ENCODE results near the gene PCK1.

PCK1 gene

GRCh38 chr20:57561356-57562279 lies 708 bp downstream of the PCK1 start:
- no peak for ATAC-seq

DNA sequence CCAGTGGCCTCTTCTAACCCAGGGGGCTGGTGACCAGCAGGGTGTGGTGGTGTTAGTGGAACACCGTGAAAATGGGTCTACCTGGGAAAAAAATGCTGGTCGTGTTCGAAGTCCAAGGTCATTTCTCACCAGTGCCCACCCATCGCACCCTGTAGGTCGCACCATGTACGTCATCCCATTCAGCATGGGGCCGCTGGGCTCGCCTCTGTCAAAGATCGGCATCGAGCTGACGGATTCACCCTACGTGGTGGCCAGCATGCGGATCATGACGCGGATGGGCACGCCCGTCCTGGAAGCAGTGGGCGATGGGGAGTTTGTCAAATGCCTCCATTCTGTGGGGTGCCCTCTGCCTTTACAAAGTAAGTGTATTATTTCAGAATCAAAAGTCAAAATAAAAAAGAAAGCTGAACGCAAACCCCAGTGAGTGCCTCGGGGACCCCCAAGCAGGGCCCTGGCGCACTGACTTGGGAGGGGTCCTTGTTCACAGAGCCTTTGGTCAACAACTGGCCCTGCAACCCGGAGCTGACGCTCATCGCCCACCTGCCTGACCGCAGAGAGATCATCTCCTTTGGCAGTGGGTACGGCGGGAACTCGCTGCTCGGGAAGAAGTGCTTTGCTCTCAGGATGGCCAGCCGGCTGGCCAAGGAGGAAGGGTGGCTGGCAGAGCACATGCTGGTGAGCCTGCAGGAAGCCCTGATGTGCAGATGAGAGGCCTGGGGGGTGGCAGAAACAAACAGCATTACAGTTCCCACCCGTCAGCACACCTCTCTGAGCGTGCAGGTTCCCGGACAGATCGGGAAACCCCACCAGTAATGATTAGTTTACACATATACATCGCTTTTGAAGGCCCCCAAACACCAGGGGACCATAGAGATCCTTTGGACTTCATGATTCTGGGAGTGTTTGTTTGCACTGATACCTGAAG lies 1.9 kb downstream of the PCK1 start:
- ATAC-seq, result no peak

DNA sequence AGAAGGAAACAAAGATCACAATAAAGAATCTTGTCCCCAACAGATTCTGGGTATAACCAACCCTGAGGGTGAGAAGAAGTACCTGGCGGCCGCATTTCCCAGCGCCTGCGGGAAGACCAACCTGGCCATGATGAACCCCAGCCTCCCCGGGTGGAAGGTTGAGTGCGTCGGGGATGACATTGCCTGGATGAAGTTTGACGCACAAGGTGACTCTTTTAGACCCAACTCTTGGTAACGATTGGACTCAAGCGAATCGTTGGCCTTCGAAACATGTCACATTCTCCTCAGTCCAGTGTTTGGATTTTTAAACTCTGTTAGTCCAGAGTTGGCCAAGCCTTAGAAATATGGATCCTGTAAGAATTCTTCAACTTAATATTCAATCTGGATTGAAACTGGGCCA lies 2.6 kb downstream of the PCK1 start:
- no peak for ATAC-seq

DNA sequence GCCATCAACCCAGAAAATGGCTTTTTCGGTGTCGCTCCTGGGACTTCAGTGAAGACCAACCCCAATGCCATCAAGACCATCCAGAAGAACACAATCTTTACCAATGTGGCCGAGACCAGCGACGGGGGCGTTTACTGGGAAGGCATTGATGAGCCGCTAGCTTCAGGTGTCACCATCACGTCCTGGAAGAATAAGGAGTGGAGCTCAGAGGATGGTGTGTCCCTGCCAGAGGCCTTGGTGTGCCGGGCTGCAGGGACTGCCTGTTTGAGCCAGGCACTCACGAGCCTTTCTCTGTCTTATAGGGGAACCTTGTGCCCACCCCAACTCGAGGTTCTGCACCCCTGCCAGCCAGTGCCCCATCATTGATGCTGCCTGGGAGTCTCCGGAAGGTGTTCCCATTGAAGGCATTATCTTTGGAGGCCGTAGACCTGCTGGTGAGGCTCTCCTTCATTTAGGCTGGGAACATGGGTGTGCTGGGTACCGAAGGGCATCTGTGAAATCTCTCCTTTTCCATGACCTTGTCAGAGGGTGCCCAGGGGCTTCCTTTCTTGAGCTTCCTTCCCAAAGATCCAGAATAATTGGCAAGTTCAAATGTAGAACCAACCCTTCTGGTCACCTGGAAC lies 3.4 kb downstream of the PCK1 start:
- no peak for ATAC-seq

DNA sequence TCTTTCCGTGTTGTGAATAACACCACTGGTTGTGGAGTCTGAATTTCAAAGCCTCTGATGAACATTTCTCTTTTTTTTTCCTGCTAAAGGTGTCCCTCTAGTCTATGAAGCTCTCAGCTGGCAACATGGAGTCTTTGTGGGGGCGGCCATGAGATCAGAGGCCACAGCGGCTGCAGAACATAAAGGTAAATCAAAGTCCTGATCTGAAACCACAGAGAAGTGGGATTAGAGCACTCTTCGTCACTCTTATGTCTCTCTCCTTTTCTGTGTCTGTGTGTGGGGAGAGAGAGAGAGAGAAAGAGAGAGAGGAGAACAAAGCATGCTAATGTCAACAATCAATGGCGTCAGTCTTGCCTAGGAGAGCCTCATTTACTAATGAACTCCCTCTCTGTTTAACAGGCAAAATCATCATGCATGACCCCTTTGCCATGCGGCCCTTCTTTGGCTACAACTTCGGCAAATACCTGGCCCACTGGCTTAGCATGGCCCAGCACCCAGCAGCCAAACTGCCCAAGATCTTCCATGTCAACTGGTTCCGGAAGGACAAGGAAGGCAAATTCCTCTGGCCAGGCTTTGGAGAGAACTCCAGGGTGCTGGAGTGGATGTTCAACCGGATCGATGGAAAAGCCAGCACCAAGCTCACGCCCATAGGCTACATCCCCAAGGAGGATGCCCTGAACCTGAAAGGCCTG lies 4.2 kb downstream of the PCK1 start:
- no peak for ATAC-seq

- no peak for ATAC-seq
These were observed 5.5 kb downstream of the PCK1 start for GRCh38 chr20:57566399-57566798.

DNA sequence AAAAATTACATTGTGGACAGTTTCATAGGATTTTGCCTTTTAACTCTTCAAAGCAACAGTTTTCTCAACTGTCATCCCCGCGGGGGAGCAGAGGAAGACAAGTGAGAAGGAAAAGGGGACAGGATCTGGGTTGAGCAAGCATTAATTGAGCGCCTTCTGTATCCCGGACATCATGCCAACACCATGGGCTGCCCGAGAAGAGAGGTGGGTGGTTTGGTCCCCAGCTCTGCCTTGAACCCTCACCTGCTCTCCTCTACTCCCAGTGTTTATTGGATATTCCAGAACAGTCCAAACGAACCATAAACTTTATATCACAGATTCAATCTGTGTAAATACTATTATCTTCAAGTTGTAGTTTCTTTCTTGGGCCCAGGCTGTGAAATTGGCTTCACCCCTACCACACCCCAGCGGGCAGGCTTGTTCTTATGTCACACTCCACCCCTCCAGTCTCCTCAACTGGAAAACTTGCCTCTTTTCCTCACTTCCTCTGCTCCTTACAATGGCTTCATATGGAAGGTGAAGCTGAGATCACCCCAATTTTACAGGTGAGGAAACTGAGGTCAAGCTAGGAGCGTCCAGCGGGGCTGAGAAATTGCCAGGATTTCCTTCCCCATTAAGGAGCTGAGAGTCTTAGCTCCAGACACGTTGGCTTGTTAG lies 6.0 kb downstream of the PCK1 start:
- no peak for ATAC-seq

DNA sequence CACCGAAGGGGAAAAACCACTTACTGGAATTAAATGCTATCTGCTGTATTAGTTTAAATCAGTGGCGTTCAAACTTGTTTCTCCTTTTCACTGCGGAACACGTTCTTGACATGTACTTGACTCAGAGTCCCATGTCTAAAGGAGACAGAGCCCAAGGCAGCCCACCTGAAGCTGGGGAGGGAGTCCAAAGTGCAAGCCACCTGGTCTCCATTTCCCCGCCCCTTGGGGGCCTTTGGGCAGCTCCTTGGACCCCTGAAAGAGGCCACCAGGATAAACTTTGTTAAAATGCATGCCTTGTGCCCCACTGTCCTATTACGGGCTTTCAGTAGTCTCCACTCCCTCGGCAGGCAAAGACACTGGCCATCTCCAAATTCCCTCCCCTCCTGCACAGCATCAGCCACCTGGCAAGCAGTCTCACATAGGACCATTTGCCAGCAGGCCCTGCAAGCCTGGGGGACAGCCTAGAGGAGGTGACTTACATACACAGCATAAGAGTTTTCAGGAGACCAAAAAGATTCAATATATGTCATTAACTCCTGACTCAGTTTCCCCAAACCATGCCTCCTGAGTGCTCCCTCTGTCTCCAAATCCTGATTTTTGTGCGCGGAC lies 6.7 kb downstream of the PCK1 start:
- ATAC-seq, result no peak

GRCh38 chr20:57568088-57568896 lies 7.4 kb downstream of the PCK1 start:
- ATAC-seq, result no peak

- no peak for ATAC-seq
These were observed 8.1 kb downstream of the PCK1 start for GRCh38 chr20:57568960-57569359.

GRCh38 chr20:57570145-57570850 lies 9.4 kb downstream of the PCK1 start:
- ATAC-seq, result no peak

DNA sequence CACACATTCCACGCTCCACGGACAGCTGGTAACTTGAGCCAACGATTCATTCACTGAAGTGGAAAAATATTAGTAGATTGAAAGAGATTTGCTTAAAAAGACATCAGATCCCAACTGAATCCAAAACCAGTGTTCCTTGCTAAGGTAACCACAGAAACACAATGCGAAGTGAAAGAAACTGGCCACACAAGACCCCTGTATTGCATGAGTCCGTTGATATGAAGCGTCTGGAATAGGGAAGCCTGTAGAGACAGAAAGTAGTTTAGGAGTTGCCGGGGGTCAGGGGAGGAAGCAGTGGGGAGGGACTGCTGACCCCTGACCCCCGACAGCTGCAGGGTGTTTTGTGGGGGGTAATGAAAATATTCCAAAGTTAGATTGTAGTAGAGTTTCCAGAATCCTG lies 10.0 kb downstream of the PCK1 start:
- ATAC-seq, result no peak

GRCh38 chr20:57571782-57572416 lies 11.0 kb downstream of the PCK1 start:
- no peak for ATAC-seq

DNA sequence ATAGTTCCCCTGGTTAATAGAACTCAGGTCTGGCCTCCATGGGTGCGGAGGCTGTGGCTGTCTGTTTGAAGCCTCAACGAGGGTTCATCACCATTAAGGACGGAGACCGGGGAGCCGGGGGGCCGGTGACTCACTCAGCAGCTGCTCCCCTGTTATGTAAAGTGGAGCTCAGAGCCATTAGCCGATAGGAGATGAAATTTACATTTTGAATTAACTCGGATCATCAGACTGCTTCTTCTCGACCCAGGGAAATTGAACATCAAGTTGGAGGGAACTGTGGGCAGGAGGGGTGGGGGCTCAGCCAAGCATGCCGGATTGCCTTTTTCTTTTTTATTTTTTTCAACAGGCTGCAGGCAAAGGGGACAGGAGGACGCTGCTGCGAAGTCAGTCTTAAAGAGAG lies 12.3 kb downstream of the PCK1 start:
- ATAC-seq, result no peak

DNA sequence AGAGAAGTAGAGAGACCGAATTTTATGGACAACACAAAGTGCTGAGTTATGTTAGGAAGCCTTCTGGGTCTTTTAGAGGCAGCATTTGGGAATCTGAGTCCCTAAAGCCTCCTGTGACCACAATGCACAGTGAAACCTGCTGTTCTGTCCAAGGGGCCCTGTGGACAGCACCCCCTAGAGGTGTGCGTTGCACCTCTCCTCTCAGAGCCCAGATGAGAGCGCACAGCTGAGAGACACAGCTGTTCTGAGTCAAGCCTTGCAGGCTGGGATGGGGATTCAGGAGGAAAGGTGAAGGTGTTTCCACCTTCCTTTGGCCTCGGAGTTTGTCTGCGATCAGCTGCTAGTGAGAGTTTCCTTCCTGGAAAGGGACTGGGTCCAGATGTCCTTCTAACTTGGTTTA lies 13.0 kb downstream of the PCK1 start:
- no peak for ATAC-seq

DNA sequence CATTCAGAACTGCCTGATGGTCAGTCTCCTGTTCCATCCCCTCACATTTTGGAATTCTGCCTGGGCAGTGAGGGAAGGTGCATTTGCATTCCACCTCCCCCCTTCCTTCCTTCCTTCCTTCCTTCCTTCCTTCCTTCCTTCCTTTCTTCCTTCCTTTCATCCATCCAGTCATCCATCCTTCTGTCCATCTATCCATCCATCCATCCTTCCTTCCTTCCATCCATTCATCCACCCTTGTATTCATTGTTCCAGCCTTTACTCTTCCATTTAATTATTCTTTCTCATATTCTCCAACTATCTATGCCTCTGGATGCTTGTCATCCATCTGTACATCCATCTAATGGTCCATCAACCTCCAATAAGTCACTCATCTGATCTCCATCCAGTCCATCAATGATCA lies 14.0 kb downstream of the PCK1 start:
- no peak for ATAC-seq

DNA sequence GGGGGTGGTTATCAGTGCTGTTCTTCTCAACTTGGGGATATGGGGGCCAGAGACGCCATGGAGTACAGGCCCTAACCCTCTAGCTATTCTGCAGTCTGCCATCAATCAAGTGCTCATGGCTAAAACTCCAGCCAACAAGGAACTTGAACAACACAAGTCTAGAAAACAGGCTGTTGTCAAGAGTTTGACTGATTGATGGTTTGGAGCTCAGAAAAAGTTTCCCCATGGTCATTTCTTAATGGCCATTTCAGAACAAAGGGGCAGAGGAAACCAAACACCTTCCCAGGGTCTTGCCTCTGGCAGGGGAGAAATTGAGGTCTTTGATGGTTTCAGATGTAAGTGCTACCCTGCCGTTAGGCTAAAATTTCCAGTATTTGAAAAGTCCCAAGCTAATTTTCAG lies 15.1 kb downstream of the PCK1 start:
- ATAC-seq, result no peak

DNA sequence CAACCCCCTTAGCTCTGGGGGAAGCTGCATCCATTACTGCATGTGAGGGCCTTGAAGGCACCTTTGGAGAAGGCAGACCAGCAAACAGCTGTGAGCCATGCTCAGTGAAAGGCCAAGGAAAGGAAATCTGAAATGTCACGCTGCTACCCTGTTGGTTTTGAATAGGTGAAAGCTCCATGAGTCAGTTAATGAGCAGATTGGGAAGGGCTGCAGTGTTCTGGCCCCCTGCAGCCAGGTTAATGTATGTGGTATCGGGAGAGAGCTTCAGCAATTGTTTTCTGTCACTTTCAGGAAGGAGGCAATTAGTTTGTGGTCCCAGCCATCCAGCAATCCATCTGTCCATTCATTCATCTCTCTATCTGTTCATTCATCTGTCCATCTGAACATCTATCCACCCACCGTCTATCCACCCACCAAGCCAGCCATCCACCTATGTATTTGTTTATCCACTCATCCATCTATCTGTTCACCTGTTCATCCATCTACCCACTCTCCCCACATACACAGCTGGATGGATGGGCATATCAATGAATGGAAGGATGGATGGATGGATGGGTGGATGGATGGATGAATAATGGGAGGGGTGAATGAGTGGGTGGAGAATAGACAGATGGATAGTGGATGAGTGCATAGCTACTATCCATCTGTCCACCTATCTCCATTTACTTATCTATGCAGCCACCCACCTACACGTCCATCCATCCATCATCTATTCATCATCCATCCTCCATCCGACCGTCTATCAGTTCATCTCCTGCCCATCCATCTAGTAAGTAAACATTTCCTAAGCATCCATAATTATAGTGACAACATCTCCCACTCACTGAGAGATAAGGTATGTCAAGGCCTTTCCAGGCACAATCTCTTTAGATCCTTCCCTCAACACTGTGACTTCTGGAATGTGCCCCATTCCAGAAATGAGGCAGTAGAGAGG lies 16.0 kb downstream of the PCK1 start:
- ATAC-seq, result no peak

Measured in activated CD4-positive, CD25-positive, alpha-beta regulatory T cell treated with anti-CD3 and anti-CD28 coated beads, Interleukin-2, amount 50 U/mL, for 24 hours (primary cell).